KMS-11 (cell line): ENCODE measurements around the gene RXFP1.
A peak's percentile ranks its signal among the peaks of the same experiment; 100 is the strongest.

Experiments
- H2AFZ ChIP-seq: fragments of 200-600 bp; sonication (generic); 2 replicates; pipeline ENCODE4 v1.6.1; 2016; ENCODE audit warnings: antibody characterized with exemption, mixed run types, low read depth
- H3K27ac ChIP-seq: fragments of 200-600 bp; sonication (generic); 2 replicates; pipeline ENCODE4 v1.6.1; 2016; ENCODE audit warnings: mild to moderate bottlenecking, mixed run types
- H3K27me3 ChIP-seq: fragments of 200-600 bp; sonication (generic); 2 replicates; pipeline ENCODE4 v1.6.1; 2017; ENCODE audit warnings: mild to moderate bottlenecking, low read depth, mixed run types, moderate library complexity; ENCODE audit not compliant: insufficient read depth
- H3K36me3 ChIP-seq: fragments of 200-600 bp; sonication (generic); 2 replicates; pipeline ENCODE4 v1.6.1; 2017; ENCODE audit warnings: mild to moderate bottlenecking, mixed run types; ENCODE audit not compliant: insufficient read depth
- H3K4me1 ChIP-seq: fragments of 200-600 bp; sonication (generic); 2 replicates; pipeline ENCODE4 v1.6.1; 2016; ENCODE audit warnings: mild to moderate bottlenecking, low read depth, mixed run types; ENCODE audit not compliant: poor library complexity, severe bottlenecking
- H3K4me2 ChIP-seq: fragments of 200-600 bp; sonication (generic); 2 replicates; pipeline ENCODE4 v1.7.0; 2016; ENCODE audit warnings: mild to moderate bottlenecking, mixed run types
- H3K4me3 ChIP-seq: fragments of 200-600 bp; sonication (generic); IDR thresholded peaks from 2 replicates; pipeline ENCODE4 v1.6.1; 2017; ENCODE audit warnings: low read depth, low read length, mixed read lengths; ENCODE audit not compliant: insufficient read depth
- H3K79me2 ChIP-seq: fragments of 200-600 bp; sonication (generic); 2 replicates; pipeline ENCODE4 v1.6.1; 2016; ENCODE audit warnings: low read depth, mixed run types; ENCODE audit not compliant: insufficient read depth
- H3K9ac ChIP-seq: fragments of 200-600 bp; sonication (generic); 2 replicates; pipeline ENCODE4 v1.6.1; 2016; ENCODE audit warnings: mild to moderate bottlenecking, mixed run types
- H4K20me1 ChIP-seq: fragments of 200-600 bp; sonication (generic); 2 replicates; pipeline ENCODE4 v1.6.1; 2016; ENCODE audit warnings: mild to moderate bottlenecking, mixed run types; ENCODE audit not compliant: insufficient read depth
- TF ChIP-seq, protein P1 (sequence below): fragments of 200-600 bp; sonication (generic); conservative IDR thresholded peaks from 2 replicates; pipeline ENCODE4 v1.6.1; 2017; ENCODE audit warnings: low read depth, mild to moderate bottlenecking, antibody characterized with exemption, low read length, moderate library complexity, mixed read lengths

The RXFP1 gene

DNA sequence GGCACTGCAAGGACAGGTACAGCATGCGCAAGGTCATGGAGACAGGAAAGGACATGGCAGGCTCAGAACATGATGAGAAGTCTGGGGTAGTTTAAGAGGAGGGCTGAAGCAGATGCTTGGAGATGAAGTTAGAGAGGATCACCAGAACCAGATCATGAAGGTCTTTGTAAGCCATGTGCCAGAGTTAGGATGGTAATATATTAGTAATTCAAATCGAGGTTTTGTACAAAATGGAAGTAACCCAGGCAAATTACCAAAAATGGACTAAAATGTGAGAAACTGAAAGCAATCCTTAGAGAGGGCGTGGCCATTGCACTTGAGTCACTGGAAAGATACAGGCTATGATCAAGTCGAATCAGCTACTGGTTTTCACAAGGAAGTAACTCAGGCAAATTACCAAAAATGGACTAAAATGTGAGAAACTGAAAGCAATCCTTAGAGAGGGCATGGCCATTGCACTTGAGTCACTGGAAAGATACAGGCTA, 13.5 kb downstream of the RXFP1 start:
- Histone ChIP-seq H3K27ac (no peak overlapping the region), H3K4me1 (peaks cover 12% of the 10 kb centered on the region), H3K4me2 (peak overlapping the region; percentile 49; the same call in 1 of the 2 replicates), H3K27me3 (no peaks in the 10 kb centered on the region), H3K36me3 (no peaks in the 10 kb centered on the region), H2AFZ (peak overlapping the region; percentile 70), H3K4me3 (no peak overlapping the region), H3K79me2 (no peaks in the 10 kb centered on the region), H3K9ac (no peak overlapping the region), H4K20me1 (no peaks in the 10 kb centered on the region)
- TF ChIP-seq, protein P1, sequence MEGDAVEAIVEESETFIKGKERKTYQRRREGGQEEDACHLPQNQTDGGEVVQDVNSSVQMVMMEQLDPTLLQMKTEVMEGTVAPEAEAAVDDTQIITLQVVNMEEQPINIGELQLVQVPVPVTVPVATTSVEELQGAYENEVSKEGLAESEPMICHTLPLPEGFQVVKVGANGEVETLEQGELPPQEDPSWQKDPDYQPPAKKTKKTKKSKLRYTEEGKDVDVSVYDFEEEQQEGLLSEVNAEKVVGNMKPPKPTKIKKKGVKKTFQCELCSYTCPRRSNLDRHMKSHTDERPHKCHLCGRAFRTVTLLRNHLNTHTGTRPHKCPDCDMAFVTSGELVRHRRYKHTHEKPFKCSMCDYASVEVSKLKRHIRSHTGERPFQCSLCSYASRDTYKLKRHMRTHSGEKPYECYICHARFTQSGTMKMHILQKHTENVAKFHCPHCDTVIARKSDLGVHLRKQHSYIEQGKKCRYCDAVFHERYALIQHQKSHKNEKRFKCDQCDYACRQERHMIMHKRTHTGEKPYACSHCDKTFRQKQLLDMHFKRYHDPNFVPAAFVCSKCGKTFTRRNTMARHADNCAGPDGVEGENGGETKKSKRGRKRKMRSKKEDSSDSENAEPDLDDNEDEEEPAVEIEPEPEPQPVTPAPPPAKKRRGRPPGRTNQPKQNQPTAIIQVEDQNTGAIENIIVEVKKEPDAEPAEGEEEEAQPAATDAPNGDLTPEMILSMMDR = no peak

DNA sequence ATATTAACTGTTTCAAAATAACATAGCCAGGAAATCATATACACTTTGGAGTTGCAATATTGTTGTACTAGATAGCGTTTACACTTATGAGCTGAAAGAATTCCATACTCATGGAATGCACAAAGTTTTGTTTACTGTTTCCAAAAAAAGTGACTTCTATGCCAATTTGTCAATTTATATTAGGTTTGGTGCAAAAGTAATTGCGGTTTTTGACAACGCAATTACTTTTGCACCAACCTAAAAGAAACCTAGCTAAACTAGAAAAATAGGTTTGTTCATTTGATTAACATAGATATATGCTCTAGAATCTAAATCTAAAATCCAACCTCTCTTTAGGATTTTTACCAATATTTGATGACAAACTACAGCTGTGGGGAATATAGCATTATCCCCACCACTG, 15.2 kb downstream of the RXFP1 start:
- H3K4me1 ChIP-seq = peaks cover 12% of the 10 kb centered on the region

DNA sequence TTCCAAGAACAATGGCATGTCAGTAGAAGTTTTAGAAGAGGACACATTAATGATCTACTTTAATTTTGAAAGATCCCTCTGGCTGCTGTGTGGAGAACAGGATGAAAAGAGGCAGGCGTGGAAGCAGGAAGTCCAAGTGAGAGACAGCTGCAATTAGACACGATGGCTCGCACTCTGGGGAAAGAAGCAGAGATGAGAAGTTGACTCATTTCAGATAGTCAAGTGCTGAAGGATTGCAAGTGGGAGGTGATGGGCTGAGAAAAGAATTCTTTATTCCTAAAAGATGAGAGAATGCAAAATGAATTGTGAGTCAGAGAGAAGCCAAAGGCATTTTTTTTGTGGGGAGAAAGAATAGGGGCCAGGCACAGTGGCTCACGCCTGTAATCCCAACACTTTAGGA, 16.5 kb downstream of the RXFP1 start:
- no peak overlapping the region for H3K27ac ChIP-seq
- TF ChIP-seq, protein P1 = no peak
- H3K4me2 ChIP-seq = no peak overlapping the region
- H3K9ac ChIP-seq = no peak overlapping the region
- H2AFZ ChIP-seq = no peak overlapping the region
- no peaks in the 10 kb centered on the region for H3K79me2 ChIP-seq
- H4K20me1 ChIP-seq = no peaks in the 10 kb centered on the region
- no peaks in the 10 kb centered on the region for H3K27me3 ChIP-seq
- H3K4me1 ChIP-seq = peaks cover 12% of the 10 kb centered on the region
- H3K36me3 ChIP-seq = no peaks in the 10 kb centered on the region
- no peak overlapping the region for H3K4me3 ChIP-seq

More for the DNA sequence above, 15.2 kb downstream of the RXFP1 start:
- TF ChIP-seq, protein P1 = no peak
- H3K36me3 ChIP-seq = no peaks in the 10 kb centered on the region
- no peaks in the 10 kb centered on the region for H3K27me3 ChIP-seq
- no peaks in the 10 kb centered on the region for H3K79me2 ChIP-seq
- H2AFZ ChIP-seq = no peak overlapping the region
- H3K4me3 ChIP-seq = no peak overlapping the region
- H3K27ac ChIP-seq = no peak overlapping the region
- no peaks in the 10 kb centered on the region for H4K20me1 ChIP-seq
- no peak overlapping the region for H3K4me2 ChIP-seq
- no peak overlapping the region for H3K9ac ChIP-seq

DNA sequence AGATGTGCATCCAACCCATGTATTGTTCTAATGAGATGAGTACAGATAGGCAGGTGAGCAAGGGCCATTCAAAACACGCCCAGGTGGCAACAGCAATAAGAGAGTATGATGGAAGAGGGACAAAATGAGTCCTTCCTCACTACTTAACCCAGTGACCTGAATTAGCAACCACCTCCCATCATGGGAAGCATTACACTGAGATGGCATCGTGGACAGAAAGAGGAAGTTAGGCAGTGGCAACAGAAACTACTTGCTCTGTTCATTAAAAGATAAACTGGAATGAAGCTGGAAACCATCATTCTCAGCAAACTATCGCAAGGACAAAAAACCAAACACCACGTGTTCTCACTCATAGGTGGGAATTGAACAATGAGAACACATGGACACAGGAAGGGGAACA, 17.2 kb downstream of the RXFP1 start:
- Histone ChIP-seq H3K27ac (no peak overlapping the region), H3K9ac (no peak overlapping the region), H4K20me1 (no peaks in the 10 kb centered on the region), H3K4me3 (no peak overlapping the region), H3K36me3 (no peaks in the 10 kb centered on the region), H3K79me2 (no peaks in the 10 kb centered on the region), H3K27me3 (no peaks in the 10 kb centered on the region), H3K4me2 (no peak overlapping the region), H2AFZ (no peak overlapping the region), H3K4me1 (peaks cover 12% of the 10 kb centered on the region)
- TF ChIP-seq, protein P1 = no peak
